ENCODE measurements around the gene MBOAT1.

DNA sequence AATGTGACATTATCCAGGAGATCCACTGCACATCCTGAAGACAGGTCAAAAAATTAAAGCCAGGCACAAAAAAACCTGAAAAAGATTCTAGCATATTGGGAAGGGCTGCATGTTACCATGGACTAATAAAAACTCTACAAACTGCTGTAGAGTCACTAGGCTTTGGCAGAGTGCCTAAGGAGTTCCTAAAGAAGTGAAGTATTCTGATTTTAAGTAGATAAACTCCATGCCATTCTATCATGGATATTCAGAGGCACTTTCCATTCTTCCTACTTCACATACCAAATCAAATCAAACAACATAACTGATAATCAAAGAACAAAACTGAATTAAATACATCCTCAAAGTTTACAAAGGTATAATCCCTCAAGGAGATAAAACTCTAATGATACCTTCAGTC, 3.0 kb upstream of the MBOAT1 start:
- no peak for TF ChIP-seq CTCF (IDR thresholded peaks at IDR 0.05)
- no peak for TF ChIP-seq POLR2AphosphoS5 (IDR thresholded peaks at IDR 0.05)

Measured in stomach (tissue), 4 donors.